GM11168 (cell line): ENCODE data around the gene MCF2L.
"Not testable (repeated sequence)": the region's sequence is repeated elsewhere in the genome, so short reads cannot be mapped to it uniquely, and the experiment has no call there.

ENCODE experiments used
- in situ Hi-C: fragments of 300-500 bp; cut with MboI; formaldehyde crosslinking; loops from one replicate; pipeline ENCODE4 v1.12.0; 2022; ENCODE audit warnings: low sequenced_read_pairs; ENCODE audit not compliant: unreplicated experiment

The MCF2L gene

DNA sequence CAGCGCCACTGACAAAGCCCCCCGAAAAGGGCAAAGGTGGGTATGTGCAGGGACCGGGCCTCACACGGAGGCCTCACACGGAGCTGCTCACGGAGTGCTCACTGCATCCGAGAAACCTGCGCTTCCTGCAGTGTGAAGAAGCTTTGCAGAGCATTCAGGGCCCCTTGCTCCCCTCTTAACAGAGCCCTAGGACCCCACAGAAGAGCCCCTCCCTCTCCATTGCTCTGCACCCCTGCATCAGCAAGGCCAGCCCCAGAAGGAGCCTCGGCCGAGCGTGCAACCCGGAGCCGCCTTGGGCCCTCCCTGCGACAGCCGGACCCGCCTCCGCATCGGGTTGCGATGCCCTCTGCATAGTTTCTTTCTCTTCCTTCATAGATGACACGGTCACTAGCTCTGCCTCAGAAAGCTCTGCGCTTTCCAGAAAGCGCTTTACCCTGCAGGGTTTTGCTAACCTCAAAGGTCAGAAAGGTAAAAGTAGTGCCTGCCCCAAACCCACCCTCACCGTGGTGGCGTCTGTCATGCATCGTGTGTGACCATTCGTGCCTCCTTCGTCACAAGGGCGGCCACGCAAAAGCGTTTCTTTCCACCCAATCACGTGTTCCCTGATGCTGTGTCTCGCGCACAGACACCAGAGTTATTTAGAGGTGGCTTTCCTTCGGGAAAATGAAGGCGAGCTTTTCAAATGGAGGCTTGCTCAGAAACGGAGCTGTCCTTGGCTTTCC is 120.8 kb downstream of the MCF2L start:
- in situ Hi-C loops, result no loop called here

- in situ Hi-C loops, result no loop called here
Measured at GRCh38 chr13:113090415-113090770, 121.4 kb downstream of the MCF2L start.

GRCh38 chr13:113090806-113091205 is 121.8 kb downstream of the MCF2L start:
- in situ Hi-C loops, result no loop called here

DNA sequence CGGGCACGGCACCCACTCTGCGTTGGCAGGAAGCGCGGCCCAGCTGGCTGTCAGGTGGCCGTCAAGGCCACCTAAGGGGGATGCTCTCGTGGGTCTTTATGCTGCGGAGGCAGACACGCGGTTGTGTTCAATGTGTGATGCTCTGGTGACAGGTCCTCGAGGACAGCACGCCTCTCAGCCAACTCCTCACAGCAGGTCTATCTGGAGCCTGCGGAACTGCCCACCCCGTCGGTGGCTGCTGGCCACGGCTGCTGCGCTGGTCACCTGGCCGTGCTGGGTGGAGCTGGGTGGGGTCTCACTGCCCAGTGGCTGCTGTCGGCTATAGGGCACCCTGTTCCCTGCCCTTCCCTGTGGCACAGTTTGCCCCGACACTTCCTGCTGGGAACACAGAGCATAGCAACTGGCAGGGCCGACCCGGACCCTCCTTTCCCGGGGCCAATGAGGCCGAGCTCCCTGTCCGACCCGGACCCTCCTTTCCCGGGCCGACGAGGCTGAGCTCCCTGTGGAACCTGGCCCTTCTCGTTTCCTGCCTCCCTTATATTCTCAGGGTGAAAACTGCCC is 122.3 kb downstream of the MCF2L start:
- in situ Hi-C loops, result no loop called here

DNA sequence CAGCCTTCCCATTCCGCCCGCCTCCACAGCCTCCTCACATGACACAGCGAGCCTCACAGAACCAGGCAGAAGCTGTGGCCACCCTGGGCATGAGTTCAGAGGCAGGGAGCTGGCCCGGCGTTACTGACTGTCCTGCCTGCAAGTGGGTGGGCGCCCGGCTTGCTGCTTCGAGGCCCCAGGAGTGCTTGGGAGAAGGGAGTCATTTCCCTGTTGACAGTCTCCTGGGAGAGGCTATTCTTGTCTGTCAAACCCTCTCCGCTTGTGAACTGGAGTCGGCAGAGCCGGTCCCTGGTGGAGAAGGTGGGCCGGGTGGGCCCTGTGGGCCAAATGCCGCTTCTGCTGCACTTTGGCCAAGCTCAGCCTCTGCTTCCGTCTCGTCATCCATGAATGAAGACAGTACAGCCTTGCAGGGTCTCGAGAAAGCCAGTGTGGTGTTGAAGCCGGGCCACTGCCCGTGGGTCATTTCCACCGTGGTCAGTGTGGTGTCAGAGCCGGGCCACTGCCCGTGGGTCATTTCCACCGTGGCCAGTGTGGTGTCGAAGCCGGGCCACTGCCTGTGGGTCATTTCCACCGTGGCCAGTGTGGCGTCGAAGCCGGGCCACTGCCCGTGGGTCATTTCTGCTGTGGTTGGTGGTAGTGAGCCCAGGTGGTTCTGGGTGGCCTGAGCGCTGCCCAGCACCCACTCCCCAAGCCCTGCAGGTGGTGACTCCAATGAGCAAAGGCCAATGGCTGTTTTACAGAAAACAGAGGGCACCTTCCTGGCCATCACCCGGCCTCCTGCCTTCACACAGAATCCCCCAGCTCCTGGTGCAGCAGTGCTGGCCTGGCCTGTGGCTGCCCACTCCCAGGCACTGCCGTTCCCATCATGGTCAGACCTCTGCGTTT is 123.1 kb downstream of the MCF2L start:
- in situ Hi-C loops, result no loop called here

DNA sequence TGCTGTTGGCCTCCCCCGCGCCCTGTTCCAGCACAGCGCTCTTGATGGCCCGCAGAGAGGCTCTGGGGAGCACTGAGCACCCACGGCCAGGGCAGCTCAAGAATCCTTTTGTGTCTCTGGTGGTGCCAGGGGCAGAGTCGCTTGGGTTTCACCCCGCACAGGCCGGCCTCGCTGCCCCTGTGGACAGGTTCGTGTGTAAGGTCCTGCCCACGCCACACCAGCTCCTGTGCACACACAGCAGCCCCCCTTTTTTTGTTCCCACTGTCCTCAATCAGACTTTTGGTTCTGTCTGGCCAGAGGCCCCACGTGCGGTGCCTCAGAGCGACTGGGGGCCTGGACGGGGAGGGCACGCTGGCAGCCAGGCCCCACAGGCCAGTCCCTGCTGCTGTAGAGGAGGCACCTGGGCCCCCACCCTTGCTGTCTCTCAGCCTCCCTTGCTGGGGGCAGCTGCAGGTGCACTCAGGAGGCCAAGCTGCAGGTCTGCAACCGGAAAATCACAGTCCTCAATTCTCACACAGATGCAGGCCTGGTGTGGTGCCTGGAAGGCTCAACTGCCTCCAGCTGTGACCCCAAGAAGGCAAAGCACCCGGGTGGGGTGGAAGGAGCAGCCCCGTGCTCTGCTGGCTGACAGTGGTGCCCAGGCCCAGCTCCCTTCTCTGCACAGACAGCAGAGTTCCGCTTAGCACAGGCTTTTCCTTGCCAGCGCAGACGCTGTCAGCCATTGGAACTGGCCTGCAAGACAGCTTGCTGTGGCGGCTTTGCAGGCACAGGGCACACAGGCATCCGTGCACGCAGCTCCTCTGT is 124.0 kb downstream of the MCF2L start:
- in situ Hi-C loops, result no loop called here

- in situ Hi-C loops, result no loop called here
Measured at GRCh38 chr13:113093580-113094409, 124.8 kb downstream of the MCF2L start.

DNA sequence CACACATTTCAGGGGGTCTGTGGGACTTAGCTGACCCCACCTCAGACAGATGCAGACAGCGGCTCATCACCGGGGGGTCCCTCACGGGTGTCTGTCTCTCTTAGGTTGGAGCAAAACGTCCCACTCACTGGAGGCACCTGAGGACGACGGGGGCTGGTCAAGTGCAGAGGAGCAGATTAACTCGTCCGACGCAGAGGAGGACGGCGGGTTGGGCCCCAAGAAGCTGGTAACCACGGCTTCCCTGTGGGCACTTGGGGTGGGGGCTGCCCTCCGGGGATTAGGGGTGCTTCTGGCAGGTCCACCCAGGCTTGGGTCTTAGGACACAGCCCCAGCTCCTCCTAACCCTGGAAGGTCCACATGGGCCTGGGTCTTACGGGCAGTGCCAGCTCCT is 125.4 kb downstream of the MCF2L start:
- in situ Hi-C loops, result no loop called here

DNA sequence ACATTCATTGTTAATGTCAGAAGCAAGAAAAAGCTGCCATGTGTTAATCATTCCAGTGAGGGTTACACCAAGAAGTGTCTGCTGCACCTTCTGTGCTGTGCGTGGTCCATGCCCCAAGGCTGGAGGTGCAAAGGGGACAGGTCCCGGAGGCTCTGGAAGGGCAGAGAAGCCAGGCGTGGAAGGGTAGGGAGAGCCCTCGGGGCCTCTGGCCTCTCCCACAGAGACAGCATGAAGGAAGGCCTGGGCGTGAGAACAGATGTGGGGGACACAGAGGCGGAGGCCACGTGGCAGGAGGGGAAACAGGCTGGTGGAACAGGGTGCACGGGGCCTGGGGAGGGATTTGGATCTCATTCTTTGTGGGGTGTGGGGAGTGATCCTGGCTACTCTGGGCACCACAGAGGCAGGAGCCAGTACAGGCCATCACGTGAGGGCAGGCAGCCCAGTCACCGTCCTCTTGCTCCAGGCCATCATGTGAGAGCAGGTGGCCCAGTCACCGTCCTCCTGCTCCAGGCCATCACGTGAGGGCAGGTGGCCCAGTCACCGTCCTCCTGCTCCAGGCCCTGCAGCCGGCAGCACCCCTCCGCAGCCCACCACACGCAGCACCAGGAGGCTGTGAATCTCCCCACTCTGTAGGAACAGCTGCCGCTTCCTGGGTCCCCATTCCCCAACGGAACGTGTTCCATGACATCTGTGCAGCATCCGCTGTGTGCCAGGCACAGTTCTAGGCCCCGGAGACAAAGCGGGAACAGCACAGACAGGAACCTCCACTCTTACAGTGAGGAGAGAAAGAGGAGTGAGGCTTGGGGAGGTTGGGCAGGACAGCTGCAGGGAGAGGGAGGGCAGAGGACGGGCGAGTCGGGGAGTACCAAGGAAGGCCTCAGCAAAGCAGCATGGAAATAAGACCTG is 126.4 kb downstream of the MCF2L start:
- in situ Hi-C loops, result no loop called here

DNA sequence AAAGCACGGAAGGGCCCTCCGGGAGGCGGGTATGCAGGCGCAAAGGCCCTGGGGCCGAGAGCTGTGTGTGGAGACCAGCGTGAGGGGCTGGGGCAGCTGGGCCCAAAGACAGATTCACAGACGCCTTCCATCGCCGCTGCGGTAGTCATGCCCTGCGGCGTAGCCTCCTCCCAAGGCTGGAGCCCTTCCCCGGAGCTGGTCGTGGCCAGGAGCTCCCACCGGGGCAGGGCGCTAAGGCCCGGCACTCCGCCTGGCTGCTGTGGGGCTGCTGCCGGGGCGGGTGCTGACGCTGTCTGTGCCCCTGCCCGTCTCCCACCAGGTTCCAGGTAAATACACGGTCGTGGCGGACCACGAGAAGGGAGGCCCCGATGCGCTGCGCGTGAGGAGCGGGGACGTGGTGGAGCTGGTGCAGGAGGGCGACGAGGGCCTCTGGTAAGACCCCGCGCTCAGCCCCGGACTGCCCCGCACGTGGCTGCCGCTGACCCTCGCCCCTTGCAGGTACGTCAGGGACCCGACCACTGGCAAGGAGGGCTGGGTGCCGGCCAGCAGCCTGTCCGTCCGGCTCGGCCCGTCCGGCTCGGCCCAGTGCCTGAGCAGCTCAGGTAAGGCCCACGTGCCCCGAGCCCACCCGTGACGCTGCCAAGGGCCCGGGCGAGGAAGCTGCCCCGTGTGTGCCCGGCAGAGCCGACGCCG is 127.2 kb downstream of the MCF2L start:
- in situ Hi-C loops, result no loop called here

DNA sequence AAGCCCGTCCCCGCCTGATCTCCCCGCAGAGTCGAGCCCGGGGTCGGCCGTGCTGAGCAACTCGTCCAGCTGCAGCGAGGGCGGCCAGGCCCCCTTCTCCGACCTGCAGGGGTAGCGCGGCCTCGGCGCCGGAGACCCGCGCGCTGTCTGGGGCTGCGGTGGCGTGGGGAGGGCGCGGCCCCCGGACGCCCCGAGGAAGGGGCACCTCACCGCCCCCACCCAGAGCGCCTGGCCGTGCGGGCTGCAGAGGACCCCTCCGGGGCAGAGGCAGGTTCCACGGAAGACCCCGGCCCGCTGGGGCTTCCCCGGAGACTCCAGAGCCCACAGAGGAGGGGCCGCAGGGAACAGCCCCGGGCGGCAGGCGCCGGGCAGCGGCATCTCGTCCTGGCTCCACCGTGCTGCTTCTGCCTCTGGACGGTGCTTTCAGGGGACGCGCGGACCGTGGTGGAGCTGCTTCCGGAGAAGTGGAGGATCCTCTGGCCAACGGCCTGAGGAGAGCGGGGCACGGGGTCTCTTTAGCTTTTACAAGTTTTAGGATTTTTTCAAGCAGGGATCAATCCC is 127.8 kb downstream of the MCF2L start:
- in situ Hi-C loops, result no loop called here

GRCh38 chr13:113097651-113098050 is 128.6 kb downstream of the MCF2L start:
- in situ Hi-C loops, result no loop called here

DNA sequence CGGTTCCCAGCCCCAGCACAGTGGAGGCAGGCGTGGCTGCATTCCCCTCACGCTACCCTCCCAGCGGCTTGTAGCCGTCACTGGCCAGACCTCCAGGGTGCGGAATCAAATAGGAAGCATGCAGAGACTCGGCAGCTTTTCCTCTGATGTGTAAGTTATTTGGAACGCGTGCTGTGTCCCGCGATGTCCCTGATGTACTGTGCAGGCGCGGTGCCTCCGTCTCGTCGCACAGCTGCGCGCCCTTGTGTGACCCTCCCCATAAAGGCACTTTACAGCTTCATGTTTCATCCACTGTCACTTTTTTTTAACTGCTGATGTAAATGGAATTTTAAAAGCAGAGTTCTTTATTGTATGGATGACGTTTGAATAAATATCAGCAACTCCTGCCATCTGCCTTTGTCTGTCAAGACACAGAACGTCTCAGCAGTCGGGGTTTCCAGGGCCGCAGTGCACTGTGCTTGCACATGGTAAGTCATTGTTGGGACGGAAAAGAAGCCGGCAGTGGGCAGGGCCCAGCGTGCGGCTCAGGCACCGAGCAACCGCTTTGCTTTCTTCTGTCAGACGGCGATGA is 129.2 kb downstream of the MCF2L start:
- in situ Hi-C loops, result no loop called here

DNA sequence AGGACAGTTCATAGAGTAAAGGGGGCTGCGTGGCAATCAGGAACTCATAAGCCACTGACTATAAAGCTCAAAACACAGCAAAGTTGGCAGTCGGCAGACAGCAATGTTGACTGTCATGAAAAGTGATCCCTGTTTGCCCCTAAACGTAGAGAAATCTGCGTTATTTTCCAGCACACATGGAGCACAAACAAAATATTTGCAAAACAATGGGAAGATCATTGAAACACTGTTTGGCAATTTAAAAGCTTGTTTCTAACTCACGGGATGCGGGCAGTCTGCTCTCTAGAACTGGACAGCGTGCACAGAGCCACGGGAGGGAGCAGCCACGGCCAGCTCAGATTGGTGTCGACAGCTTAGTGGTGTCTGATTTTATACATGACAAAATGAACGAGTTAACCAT is 130.1 kb downstream of the MCF2L start:
- in situ Hi-C loops, result no loop called here

DNA sequence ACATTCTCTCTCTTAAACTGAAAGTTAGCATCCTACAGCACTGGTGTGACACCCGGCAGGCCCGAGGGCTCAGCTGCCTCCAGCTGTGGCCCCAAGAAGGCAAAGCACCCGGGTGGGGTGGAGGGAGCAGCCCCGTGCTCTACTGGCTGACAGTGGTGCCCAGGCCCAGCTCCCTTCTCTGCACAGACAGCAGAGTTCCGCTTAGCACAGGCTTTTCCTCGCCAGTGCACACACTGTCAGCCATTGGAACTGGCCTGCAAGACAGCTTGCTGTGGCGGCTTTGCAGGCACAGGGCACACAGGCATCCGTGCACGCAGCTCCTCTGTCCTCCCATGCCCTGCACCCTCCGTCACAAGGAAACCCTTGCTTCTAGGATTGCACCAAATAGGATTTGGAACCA is 133.3 kb downstream of the MCF2L start:
- in situ Hi-C loops, result not testable (repeated sequence)

- in situ Hi-C loops, result no loop called here
Measured at GRCh38 chr13:113102727-113103126, 133.7 kb downstream of the MCF2L start.

GRCh38 chr13:113103646-113104045 is 134.6 kb downstream of the MCF2L start:
- in situ Hi-C loops, result no loop called here
